ENCODE measurements around the gene HTR2B.
"Not testable (repeated sequence)": the region's sequence is repeated elsewhere in the genome, so short reads cannot be mapped to it uniquely, and the experiment has no call there.

HTR2B gene

GRCh38 chr2:231093933-231094332, 30.9 kb downstream of the HTR2B start:
- DNase-seq (ENCODE audit: low read depth) = no peak

GRCh38 chr2:231088754-231089153, 36.1 kb downstream of the HTR2B start:
- DNase-seq (ENCODE audit: low read depth) = no peak

- DNase-seq (ENCODE audit: low read depth) = no peak
Measured at GRCh38 chr2:231084565-231084964, 40.3 kb downstream of the HTR2B start.

GRCh38 chr2:231069379-231070054, 55.3 kb downstream of the HTR2B start:
- DNase-seq (ENCODE audit: low read depth) = no peak

GRCh38 chr2:231068525-231069222, 56.2 kb downstream of the HTR2B start:
- no peak for DNase-seq (ENCODE audit: low read depth)

GRCh38 chr2:231067531-231067930, 57.3 kb downstream of the HTR2B start:
- DNase-seq (ENCODE audit: low read depth) = not testable (repeated sequence)

GRCh38 chr2:231065966-231066365, 58.9 kb downstream of the HTR2B start:
- DNase-seq (ENCODE audit: low read depth) = no peak

- DNase-seq (ENCODE audit: low read depth) = no peak
Measured at GRCh38 chr2:231063347-231063746, 61.5 kb downstream of the HTR2B start.

- no peak for DNase-seq (ENCODE audit: low read depth)
Measured at GRCh38 chr2:231062776-231063175, 62.1 kb downstream of the HTR2B start.

- DNase-seq (ENCODE audit: low read depth) = no peak
Measured at GRCh38 chr2:231059756-231060155, 65.1 kb downstream of the HTR2B start.

GRCh38 chr2:231058761-231059550, 65.9 kb downstream of the HTR2B start:
- DNase-seq (ENCODE audit: low read depth) = no peak

All from stimulated activated CD8-positive, alpha-beta memory T cell treated with anti-CD3 and anti-CD28 coated beads, Interleukin-7, amount 100 ng/mL, for 24 hours (primary cell).